G401.6 (cell line): ENCODE data around the gene SNRPN.
"Not testable (repeated sequence)": the region's sequence is repeated elsewhere in the genome, so short reads cannot be mapped to it uniquely, and the experiment has no call there.

ENCODE experiments used
- FAIRE-seq: peaks from 2 replicates; lab custom pipeline; 2012; peaks lifted over from hg19 to GRCh38; lab: Jason Lieb, UNC

Gene SNRPN

DNA sequence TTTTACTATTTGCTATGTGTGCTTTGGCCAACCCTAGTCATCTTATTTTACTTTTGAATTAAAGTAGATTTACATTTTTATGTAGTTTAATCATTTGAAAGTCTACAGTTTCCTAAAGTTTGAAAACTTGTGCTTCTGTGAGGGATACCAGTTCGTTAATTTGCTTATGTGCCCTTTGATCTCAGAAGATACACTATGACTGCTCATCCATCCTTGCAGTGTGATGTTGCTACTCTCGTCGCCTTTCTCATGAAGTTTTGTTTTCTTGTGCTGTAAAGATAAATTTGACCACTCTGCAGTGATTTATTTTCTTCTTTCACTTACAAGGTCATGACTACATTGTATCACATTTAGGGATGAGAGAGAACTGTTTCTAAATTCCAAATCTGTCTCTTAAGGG is 16.3 kb downstream of the SNRPN start:
- FAIRE-seq = no peak

DNA sequence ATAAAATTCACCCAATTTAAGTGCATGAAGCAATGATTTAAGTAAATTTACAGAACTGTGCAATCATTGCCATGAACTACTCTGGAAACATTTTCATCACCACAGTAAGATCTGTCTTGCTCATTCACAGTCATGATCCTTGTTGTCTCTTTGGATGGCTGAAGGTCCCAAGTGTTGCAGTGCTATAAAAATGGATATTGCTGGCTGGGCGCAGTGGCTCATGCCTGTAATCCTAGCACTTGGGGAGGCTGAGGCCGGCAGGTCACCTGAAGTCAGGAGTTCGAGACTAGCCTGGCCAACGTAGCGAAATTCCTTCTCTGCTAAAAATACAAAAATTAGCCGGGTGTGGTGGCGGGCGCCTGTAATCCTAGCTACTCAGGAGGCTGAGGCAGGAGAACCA is 17.0 kb downstream of the SNRPN start:
- FAIRE-seq = no peak

DNA sequence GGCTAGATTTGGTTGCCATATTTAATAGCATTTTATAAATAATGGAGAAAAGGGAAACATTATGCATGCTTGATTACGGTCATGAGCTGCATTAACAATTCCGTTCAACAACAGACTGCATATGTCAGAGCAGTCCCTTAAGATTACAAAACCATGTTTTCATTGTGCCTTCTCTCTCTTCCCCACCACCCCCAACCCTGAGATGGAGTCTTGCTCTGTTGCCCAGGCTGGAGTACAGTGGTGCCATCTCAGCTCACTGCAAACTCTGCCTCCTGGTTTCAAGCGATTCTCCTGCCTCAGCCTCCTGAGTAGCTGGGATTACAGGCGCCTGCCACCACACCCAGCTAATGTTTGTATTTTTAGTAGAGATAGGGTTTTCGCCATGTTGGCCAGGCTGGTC is 17.9 kb downstream of the SNRPN start:
- not testable (repeated sequence) for FAIRE-seq

DNA sequence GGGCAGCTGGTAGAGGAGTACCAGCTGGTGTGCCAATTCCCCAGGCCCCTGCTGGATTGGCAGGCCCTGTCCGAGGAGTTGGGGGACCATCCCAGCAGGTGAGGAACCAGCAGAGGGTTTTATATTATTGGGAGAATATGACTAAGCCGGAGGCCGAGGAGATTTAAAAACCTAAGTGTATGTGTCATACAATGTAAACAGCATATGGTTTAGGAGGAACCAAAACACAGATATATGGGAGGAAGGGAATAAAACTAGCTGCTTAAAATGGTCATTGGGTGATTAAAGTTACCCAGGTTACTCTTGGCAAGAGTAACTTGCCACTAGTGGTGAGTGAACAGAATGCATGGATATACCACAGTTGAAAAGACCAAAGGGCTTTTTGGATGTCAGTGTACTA is 22.1 kb downstream of the SNRPN start:
- no peak for FAIRE-seq

DNA sequence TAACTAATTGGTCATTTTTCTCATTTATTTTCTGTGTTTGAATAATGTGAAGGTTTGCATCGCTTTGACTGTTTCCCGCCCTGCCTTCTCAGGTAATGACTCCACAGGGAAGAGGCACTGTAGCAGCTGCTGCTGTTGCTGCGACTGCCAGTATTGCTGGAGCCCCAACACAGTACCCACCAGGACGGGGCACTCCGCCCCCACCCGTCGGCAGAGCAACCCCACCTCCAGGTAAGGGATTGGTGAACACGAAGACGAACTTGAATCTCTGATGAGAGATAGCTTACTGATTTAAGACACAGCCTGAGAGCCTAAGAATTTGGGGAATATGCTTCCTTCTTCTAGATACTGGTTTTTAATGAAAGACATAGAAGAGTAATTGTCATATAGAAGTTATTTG is 22.9 kb downstream of the SNRPN start:
- no peak for FAIRE-seq

DNA sequence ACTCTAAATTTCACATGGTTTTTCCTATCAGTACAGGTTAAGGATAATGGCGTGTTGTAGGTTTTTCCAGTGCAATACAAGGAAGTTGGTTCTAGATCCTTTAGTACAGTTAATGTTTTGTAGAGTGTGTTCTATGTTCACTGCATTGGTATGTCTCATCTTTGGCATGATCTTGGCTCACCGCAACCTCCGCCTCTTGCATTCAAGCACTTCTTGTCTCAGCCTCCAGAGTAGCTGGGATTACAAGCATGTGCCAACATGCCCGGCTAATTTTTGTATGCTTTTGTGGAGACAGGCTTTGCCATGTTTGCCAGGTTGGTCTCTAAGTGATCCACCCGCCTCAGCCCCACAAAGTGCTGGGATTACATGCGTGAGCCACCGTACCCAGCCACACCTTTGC is 30.4 kb downstream of the SNRPN start:
- no peak for FAIRE-seq

DNA sequence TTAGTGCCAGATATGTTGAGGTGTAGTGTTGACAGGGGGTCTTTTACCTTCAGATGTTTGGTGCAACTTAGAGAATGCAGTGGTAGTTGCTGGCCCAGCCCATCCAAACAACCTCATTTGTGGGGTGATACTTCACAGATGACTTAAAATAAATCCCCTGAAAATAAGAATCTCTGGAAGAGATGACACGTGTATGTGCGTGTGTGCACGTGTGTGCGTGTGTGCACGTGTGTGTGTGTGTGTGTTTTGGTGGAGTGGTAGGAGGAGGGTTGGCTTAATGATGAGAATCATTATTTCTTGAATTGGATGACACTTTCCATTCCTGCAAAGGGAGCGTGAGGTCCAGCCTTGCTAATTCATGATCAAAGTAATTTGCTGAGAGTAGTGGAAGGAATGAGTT is 31.9 kb downstream of the SNRPN start:
- no peak for FAIRE-seq

DNA sequence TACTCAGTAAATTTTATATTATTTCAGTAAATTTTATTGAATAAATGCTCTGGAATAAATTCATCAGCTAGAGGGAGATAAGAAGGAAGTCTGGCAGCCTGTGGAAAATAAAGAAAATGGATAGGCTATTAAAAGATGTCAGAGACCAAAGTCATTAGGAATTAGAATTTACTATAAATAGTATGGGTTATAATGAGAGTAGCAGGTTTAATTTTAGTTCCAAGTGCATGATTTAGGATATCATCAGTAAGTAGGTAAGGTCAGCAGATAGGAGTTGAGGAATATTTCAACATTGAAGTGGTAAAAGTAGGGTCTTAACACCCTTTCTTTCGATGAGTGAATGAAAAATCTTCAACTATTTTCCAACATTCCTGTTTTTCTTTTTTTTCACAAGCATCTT is 64.6 kb downstream of the SNRPN start:
- no peak for FAIRE-seq

DNA sequence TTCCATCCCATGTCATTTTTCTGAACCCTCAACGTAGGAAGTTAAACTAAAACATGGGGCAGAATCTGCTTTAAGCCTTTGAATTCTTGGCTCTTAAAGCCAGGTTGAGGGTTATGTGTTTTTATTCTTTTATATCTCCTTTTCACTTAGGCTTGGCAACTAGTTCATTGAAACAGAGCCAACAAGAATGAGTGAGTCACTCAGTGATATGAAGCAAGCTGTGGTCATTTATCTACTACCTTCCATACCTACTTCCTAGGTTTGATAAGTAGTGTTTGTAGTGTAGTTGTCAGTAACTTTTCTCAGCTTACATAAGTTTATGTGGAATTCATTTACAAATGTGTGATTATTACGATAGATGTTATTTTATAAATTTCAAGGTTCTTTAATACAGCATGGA is 67.4 kb downstream of the SNRPN start:
- FAIRE-seq = no peak
